Neutrophil (primary cell): ENCODE measurements around the gene CPHXL2.

ENCODE experiments used
- H3K27ac ChIP-seq: fragments of 200-600 bp; sonication (generic); 2 replicates; pipeline ENCODE4 v1.5.1; 2016; ENCODE audit warnings: mild to moderate bottlenecking, moderate library complexity
- H3K27me3 ChIP-seq: fragments of 200-600 bp; sonication (generic); 2 replicates; pipeline ENCODE4 v1.6.0; 2016; ENCODE audit warnings: mild to moderate bottlenecking
- H3K36me3 ChIP-seq: fragments of 200-600 bp; sonication (generic); 2 replicates; pipeline ENCODE4 v1.5.1; 2017
- H3K4me1 ChIP-seq, 2 experiments: fragments of 200-600 bp in 1 of 2; sonication (generic) in 1 of 2; 1 replicate in 1 of 2; 2 replicates in 1 of 2; pipeline versions ENCODE4 v1.5.1 to v1.6.1; 2013 to 2016; ENCODE audit warnings: low read depth in 1 of 2, low read length in 1 of 2, mild to moderate bottlenecking in 1 of 2, moderate library complexity in 1 of 2; ENCODE audit not compliant: control insufficient read depth in 1 of 2, insufficient read depth in 1 of 2
- H3K4me3 ChIP-seq, 2 experiments: fragments of 200-600 bp in 1 of 2; sonication (generic) in 1 of 2; 1 replicate in 1 of 2; 2 replicates in 1 of 2; pipeline ENCODE4 v1.5.1; 2013 to 2016; ENCODE audit warnings: low read depth in 1 of 2, low read length in 1 of 2, mild to moderate bottlenecking in 1 of 2, moderate library complexity in 1 of 2
- H3K9me3 ChIP-seq: fragments of 200-600 bp; sonication (generic); 2 replicates; pipeline ENCODE4 v1.5.1; 2016
- TF ChIP-seq, protein P1 (sequence below): fragments of 200-600 bp; sonication (generic); IDR thresholded peaks from 2 replicates; pipeline ENCODE4 v1.5.1; 2016; ENCODE audit warnings: antibody characterized with exemption

CPHXL2 gene

DNA sequence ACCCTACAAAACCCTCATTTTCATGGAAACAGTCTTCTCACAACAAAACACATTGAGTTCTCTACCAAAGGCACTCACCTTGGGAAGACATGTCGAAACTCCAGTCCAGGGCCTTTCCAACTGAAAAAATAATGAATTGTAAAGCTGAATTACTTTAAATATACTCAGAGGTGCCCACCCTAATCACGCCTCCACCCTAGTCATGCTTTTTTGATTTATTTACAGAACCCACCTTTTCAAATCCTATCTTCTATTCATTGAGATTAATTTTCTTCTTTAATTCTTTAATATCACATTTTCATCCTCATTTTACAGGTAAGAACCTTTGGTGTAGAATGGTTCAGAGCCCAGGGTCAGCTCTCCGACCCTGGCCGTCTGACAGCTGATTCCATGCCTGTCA is at the start of gene CPHXL2:
TSS of gene CPHXL2 (minus strand) at position 101 of the 400 bp plus-strand sequence. CDS start at position 91, 10 bp downstream.
- TF ChIP-seq, protein P1, sequence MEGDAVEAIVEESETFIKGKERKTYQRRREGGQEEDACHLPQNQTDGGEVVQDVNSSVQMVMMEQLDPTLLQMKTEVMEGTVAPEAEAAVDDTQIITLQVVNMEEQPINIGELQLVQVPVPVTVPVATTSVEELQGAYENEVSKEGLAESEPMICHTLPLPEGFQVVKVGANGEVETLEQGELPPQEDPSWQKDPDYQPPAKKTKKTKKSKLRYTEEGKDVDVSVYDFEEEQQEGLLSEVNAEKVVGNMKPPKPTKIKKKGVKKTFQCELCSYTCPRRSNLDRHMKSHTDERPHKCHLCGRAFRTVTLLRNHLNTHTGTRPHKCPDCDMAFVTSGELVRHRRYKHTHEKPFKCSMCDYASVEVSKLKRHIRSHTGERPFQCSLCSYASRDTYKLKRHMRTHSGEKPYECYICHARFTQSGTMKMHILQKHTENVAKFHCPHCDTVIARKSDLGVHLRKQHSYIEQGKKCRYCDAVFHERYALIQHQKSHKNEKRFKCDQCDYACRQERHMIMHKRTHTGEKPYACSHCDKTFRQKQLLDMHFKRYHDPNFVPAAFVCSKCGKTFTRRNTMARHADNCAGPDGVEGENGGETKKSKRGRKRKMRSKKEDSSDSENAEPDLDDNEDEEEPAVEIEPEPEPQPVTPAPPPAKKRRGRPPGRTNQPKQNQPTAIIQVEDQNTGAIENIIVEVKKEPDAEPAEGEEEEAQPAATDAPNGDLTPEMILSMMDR = no peak

DNA sequence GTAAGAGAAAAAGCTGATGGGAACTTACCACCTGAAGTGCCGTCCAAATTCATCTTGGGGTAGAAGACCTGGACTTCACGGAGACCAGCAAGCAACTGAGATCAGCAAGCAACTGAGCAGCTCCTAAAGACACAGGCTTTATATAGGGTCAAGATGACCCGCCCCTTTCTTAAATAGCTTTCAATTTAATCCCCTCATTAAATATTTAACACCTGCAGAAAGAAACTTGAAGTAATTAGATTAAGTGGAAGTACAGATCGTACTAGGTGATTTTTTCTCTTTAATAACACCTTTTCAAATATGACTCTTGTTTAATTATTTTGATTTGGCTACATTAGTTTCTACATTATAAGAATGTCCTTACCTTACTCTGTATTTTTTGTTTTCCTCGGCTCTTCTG is 49.6 kb upstream of the CPHXL2 start, which contains the start of gene CPHXL:
TSS of gene CPHXL (minus strand) at position 101 of the 400 bp plus-strand sequence. CDS start at position 53, 48 bp downstream.
- no peak within 1 kb of the TSS for H3K27ac ChIP-seq
- no peaks in the 10 kb centered on the region for H3K4me1 ChIP-seq
- no peak within 1 kb of the TSS for H3K4me3 ChIP-seq
- TF ChIP-seq, protein P1 = no peak
- no peaks in the 10 kb centered on the region for H3K36me3 ChIP-seq
- no peaks in the 10 kb centered on the region for H3K9me3 ChIP-seq
- no peaks in the 10 kb centered on the region for H3K27me3 ChIP-seq

More for the DNA sequence above, at the start of gene CPHXL2:
- no peak within 1 kb of the TSS for H3K27ac ChIP-seq
- H3K4me3 ChIP-seq = no peak within 1 kb of the TSS
- no peaks in the 10 kb centered on the region for H3K36me3 ChIP-seq
- no peaks in the 10 kb centered on the region for H3K27me3 ChIP-seq
- no peaks in the 10 kb centered on the region for H3K9me3 ChIP-seq
- H3K4me1 ChIP-seq = no peaks in the 10 kb centered on the region

DNA sequence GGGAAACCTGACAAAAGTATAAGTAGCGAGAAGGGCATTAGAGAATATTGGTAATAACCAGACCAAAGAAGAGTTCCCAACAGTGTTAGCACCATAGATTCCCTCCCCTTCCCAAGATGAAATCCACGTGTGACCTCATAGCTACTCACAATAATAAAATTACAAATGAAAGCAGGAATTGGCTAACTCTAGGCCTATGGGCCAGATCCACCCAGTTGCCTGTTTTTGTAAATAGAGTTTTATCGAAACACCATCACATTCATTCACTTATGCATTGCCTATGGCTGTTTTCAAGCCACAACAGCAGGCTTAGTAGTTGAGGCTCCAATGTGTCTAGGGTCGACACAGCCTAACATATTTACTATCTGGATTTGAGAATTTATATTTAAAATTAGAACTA is 41.6 kb upstream of the CPHXL2 start:
- H3K4me1 ChIP-seq = no peaks in the 10 kb centered on the region
- H3K36me3 ChIP-seq = no peaks in the 10 kb centered on the region
- TF ChIP-seq, protein P1 = no peak
- no peaks in the 10 kb centered on the region for H3K9me3 ChIP-seq
- no peak overlapping the region for H3K27ac ChIP-seq
- no peaks in the 10 kb centered on the region for H3K27me3 ChIP-seq
- H3K4me3 ChIP-seq = no peak overlapping the region

DNA sequence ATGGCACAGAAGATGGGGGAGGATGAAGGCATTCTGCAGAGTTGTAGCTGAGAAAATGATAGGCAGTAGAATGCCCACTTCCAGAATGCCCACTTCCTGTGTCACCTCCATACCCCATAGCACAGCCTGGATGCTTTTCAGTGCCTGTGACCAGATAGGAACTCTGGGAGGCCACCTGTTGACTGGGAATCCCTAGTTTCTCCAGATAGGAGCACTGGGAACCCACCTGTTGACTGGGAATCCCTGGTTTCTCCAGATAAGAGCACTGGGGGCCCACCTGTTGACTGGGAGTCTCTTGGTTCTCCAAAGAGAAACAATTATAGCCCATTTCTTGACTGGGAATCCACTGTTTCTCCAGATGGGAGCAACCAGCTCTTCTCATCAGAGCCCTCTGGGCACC is 37.9 kb upstream of the CPHXL2 start:
- TF ChIP-seq, protein P1 = no peak
- Histone ChIP-seq H3K36me3 (no peaks in the 10 kb centered on the region), H3K4me1 (no peaks in the 10 kb centered on the region), H3K27me3 (no peaks in the 10 kb centered on the region), H3K4me3 (no peak overlapping the region), H3K27ac (no peak overlapping the region), H3K9me3 (peaks cover 7% of the 10 kb centered on the region)

DNA sequence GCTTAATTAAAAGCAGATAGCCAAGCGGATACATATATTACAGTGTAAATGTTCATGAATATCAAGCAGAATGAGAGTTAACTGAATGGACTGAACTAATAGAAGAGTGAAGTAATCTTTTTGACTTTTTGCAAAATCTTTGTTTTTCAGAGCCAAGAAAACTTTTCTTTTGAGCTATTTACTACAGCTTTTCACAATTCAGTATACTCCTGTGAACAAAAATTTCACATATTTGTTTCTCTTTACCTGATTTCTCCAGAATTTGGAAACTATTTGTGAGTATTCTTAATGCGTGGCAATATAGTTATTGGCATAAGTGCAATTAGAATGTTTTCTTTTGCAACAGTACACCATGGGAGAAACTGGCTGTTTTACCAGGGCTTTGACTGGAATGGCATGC is 33.5 kb upstream of the CPHXL2 start:
- TF ChIP-seq, protein P1 = no peak

DNA sequence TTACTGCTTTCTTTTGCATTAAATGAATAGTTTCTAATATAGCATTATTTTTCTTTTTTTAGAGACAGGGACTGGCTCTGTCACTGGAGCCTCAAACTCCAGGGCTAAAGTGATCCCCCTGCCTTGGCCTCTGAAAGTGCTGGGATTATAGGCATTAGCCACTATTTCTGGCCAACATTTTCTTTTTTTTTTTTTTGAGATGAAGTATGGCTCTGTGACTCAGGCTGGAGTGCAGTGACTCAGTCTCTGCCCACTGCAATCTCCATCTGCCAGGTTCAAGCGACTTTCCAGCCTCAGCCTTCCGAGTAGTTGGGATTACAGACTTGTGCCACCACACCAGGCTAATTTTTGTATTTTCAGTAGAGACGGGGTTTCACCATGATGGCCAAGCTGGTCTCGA is 26.5 kb upstream of the CPHXL2 start:
- TF ChIP-seq, protein P1 = no peak
- H3K36me3 ChIP-seq = no peaks in the 10 kb centered on the region
- H3K4me3 ChIP-seq = no peak overlapping the region
- no peaks in the 10 kb centered on the region for H3K27me3 ChIP-seq
- H3K9me3 ChIP-seq = no peaks in the 10 kb centered on the region
- no peak overlapping the region for H3K27ac ChIP-seq
- H3K4me1 ChIP-seq = no peaks in the 10 kb centered on the region

More for the DNA sequence above, 33.5 kb upstream of the CPHXL2 start:
- Histone ChIP-seq H3K4me1 (no peaks in the 10 kb centered on the region), H3K27me3 (no peaks in the 10 kb centered on the region), H3K27ac (no peak overlapping the region), H3K9me3 (peaks cover 13% of the 10 kb centered on the region), H3K36me3 (no peaks in the 10 kb centered on the region), H3K4me3 (no peak overlapping the region)
